ENCODE results near the gene RBSN. TPM values are rescaled to one million over a fixed set of nuclear protein-coding genes. Genes with fewer than 3 reads are reported as not detected.

The RBSN gene
- total RNA-seq, 8 experiments from 2014 or later, result 13.6 to 32.3 (median 26.4) TPM

- ATAC-seq (replicated peaks in 6 of 8), result no peak
- no peak overlapping the region for H3K4me3 ChIP-seq
- H3K4me1 ChIP-seq (replicated peaks in 1 of 2), result peaks cover 7% of the 10 kb centered on the region in 2 donors
- in situ Hi-C loops (cut with MboI; ENCODE audit: low pct_unique_long_range_greater_than_20kb in 2 of 9, low sequenced_read_pairs in 9 of 9, unreplicated experiment in 9 of 9), result no loop called here
- no peak overlapping the region for H3K27ac ChIP-seq
- 78 to 100% (median 93%) methylated on average over 1 to 5 of the region's 5 CpGs; no CpG with 5 or more reads in 1 of the 10 experiments for WGBS, 10 experiments
Observed at GRCh38 chr3:15094187-15094875, 4.6 kb downstream of the RBSN start.

DNA sequence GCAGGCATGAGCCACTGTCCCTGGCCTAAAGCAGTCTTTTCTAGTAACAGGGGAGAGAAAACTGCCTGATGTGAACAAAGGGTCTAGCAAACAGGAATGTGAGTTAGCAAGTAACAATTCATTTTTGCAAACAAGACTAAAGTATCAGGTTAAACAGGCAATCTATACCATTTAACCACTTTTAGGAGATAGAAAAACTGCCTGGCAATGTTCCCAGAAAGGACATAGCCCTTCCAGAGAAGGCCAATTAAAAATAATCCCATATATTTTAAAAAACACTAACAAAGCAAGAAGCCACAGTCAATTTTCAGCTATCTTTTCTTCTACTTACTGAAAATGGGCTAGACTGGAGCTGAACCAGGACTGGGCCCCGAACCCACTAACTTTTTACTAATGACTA is 6.3 kb downstream of the RBSN start:
- in situ Hi-C loops (cut with MboI; ENCODE audit: low pct_unique_long_range_greater_than_20kb in 2 of 9, low sequenced_read_pairs in 9 of 9, unreplicated experiment in 9 of 9), result no loop called here
- H3K27ac ChIP-seq, result no peak overlapping the region
- no peak overlapping the region for H3K4me3 ChIP-seq
- peak in 1 of 8 experiments; percentile 21 for ATAC-seq (replicated peaks in 6 of 8)
- H3K4me1 ChIP-seq (replicated peaks in 1 of 2), result peaks cover 3% of the 10 kb centered on the region in 2 donors
- 75 to 100% (median 88%) methylated on average over 1 of the region's 1 CpG; no CpG with 5 or more reads in 3 of the 10 experiments for WGBS, 10 experiments

GRCh38 chr3:15091575-15091974 is 7.4 kb downstream of the RBSN start:
- in situ Hi-C loops (cut with MboI; ENCODE audit: low pct_unique_long_range_greater_than_20kb in 2 of 9, low sequenced_read_pairs in 9 of 9, unreplicated experiment in 9 of 9), result no loop called here
- no peak for ATAC-seq (replicated peaks in 6 of 8)
- Histone ChIP-seq H3K27ac (no peak overlapping the region), H3K4me1 (replicated peaks in 1 of 2) (no peaks in the 10 kb centered on the region), H3K4me3 (no peak overlapping the region)
- 60 to 100% (median 81%) methylated on average over 1 to 4 of the region's 5 CpGs; no CpG with 5 or more reads in 1 of the 10 experiments for WGBS, 10 experiments

DNA sequence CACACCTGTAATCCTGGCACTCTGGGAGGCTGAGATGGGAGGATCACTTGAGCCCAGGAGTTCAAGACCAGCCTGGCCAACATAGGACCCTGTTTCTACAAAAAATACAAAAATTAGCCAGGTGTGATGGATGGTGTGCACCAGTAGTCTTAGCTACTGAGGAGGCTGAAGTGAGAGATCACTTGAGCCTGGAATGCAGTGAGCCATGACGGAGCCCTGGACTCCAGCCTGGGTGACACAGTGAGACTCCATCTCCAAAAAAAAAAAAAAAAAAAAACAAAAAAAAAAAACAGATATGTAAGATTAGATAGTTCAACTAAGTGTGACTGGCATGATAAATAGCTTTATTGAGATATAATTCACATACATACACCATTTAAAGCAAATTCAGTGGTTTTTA is 9.7 kb downstream of the RBSN start:
- H3K4me3 ChIP-seq, result no peak overlapping the region
- no peaks in the 10 kb centered on the region for H3K4me1 ChIP-seq (replicated peaks in 1 of 2)
- no peak overlapping the region for H3K27ac ChIP-seq
- no peak for ATAC-seq (replicated peaks in 6 of 8)
- in situ Hi-C loops (cut with MboI; ENCODE audit: low pct_unique_long_range_greater_than_20kb in 2 of 9, low sequenced_read_pairs in 9 of 9, unreplicated experiment in 9 of 9), result no loop called here
- WGBS, 10 experiments, result 90 to 100% (median 100%) methylated on average over 1 of the region's 1 CpG; no CpG with 5 or more reads in 6 of the 10 experiments

DNA sequence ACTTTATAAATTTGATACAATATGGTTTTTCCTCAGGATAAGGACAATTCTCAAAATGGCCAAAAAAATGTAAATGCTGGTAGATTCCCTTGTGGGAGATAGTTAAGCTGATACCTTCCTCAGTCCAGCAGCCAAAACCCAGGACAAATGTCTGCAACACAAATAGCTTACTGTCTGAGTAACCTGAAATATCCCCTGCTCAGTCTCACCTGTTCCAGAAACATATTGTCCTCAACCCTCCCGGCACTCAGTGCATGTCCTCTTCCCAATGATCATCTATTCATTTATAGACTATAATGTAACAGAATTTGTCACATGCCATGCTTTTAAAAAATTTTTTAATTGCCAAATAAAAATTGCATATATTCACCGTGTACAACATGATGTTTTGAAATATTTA is 12.2 kb downstream of the RBSN start:
- 78 to 100% (median 88%) methylated on average over 1 to 2 of the region's 2 CpGs; no CpG with 5 or more reads in 2 of the 10 experiments for WGBS, 10 experiments
- Histone ChIP-seq H3K4me3 (no peak overlapping the region), H3K27ac (no peak overlapping the region), H3K4me1 (replicated peaks in 1 of 2) (no peaks in the 10 kb centered on the region)
- no peak for ATAC-seq (replicated peaks in 6 of 8)
- in situ Hi-C loops (cut with MboI; ENCODE audit: low pct_unique_long_range_greater_than_20kb in 2 of 9, low sequenced_read_pairs in 9 of 9, unreplicated experiment in 9 of 9), result no loop called here

DNA sequence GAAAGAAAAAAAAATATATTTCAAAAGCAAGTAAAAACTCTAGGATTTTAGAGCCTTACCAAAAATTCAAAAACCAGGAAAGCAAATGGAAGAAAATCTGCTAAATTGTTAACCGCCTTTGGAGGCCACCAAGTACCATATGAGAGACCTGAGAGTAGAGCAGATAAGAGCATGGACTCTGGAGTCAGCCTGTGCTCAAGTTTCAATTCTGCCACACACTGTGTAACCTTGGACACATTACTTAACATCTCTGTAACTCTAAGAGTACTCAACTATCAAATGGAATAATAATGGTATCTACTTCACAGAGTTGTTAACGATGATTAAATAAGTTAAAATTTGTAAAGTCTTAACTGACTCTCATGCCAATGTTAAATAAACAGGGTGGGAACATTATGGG is 12.7 kb downstream of the RBSN start:
- ATAC-seq (replicated peaks in 6 of 8), result no peak
- in situ Hi-C loops (cut with MboI; ENCODE audit: low pct_unique_long_range_greater_than_20kb in 2 of 9, low sequenced_read_pairs in 9 of 9, unreplicated experiment in 9 of 9), result no loop called here
- WGBS, 10 experiments, result 64 to 100% (median 100%) methylated on average over 1 to 2 of the region's 2 CpGs; no CpG with 5 or more reads in 1 of the 10 experiments
- no peak overlapping the region for H3K27ac ChIP-seq
- H3K4me1 ChIP-seq (replicated peaks in 1 of 2), result no peaks in the 10 kb centered on the region
- no peak overlapping the region for H3K4me3 ChIP-seq

- ATAC-seq (replicated peaks in 6 of 8), result peak in 2 of 8 experiments; percentile 11 to 62
- in situ Hi-C loops (cut with MboI; ENCODE audit: low pct_unique_long_range_greater_than_20kb in 2 of 9, low sequenced_read_pairs in 9 of 9, unreplicated experiment in 9 of 9), result no loop called here
- no peak overlapping the region for H3K4me3 ChIP-seq
- H3K4me1 ChIP-seq (replicated peaks in 1 of 2), result no peaks in the 10 kb centered on the region
- 83 to 100% (median 93%) methylated on average over 1 of the region's 1 CpG; no CpG with 5 or more reads in 6 of the 10 experiments for WGBS, 10 experiments
- H3K27ac ChIP-seq, result no peak overlapping the region
Observed at GRCh38 chr3:15083252-15083651, 15.7 kb downstream of the RBSN start.

DNA sequence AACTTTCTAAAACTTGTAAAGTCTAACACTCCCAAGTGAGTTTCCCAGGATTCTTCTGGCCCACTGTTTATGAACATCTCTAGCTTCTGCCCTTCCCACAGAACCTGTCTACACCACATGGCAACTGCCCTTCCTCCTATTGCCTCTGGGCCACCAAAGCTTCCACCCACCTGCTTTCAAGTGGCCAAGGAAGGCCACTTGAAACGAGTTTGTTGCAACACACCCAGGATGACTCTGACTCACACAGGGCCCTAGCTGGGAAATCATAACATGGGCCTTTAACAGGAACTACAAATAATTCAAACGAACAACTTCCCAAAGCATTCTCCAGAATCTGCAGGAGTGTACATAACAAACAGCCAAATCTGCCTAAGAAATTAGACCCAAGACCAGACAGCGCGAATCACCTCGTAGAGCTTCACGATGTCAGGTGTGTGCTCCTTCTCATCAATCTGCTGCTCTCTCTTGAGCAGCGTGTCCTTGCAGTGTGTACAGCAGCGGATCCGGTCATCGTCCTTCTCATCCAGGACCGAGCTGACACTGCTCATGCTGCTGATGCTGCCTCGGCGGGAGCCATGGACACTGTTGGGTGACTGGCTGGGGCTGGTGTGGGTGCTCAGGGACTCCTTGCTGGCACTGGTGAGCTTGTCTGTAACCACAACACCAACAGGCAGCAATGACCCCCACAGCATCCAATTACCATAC is 16.8 kb downstream of the RBSN start:
- H3K4me3 ChIP-seq, result no peak overlapping the region
- in situ Hi-C loops (cut with MboI; ENCODE audit: low pct_unique_long_range_greater_than_20kb in 2 of 9, low sequenced_read_pairs in 9 of 9, unreplicated experiment in 9 of 9), result no loop called here
- no peak overlapping the region for H3K27ac ChIP-seq
- ATAC-seq (replicated peaks in 6 of 8), result peak in 2 of 8 experiments; percentile 75 to 88
- 20 to 98% (median 85%) methylated on average over 1 to 7 of the region's 13 CpGs; no CpG with 5 or more reads in 4 of the 10 experiments for WGBS, 10 experiments
- H3K4me1 ChIP-seq (replicated peaks in 1 of 2), result no peaks in the 10 kb centered on the region

- WGBS, 10 experiments, result 34 to 100% (median 83%) methylated on average over 1 to 3 of the region's 3 CpGs; no CpG with 5 or more reads in 1 of the 10 experiments
- Histone ChIP-seq H3K4me3 (no peak overlapping the region), H3K27ac (no peak overlapping the region), H3K4me1 (replicated peaks in 1 of 2) (no peaks in the 10 kb centered on the region)
- in situ Hi-C loops (cut with MboI; ENCODE audit: low pct_unique_long_range_greater_than_20kb in 2 of 9, low sequenced_read_pairs in 9 of 9, unreplicated experiment in 9 of 9), result no loop called here
- peak in 3 of 8 experiments; percentile 21 to 79 (median 45) for ATAC-seq (replicated peaks in 6 of 8)
Observed at GRCh38 chr3:15079091-15079490, 19.9 kb downstream of the RBSN start.

GRCh38 chr3:15074500-15074899 is 24.4 kb downstream of the RBSN start:
- peak in 4 of 8 experiments; percentile 24 to 60 (median 45) for ATAC-seq (replicated peaks in 6 of 8)
- no peak overlapping the region for H3K27ac ChIP-seq
- no peaks in the 10 kb centered on the region for H3K4me1 ChIP-seq (replicated peaks in 1 of 2)
- in situ Hi-C loops (cut with MboI; ENCODE audit: low pct_unique_long_range_greater_than_20kb in 2 of 9, low sequenced_read_pairs in 9 of 9, unreplicated experiment in 9 of 9), result no loop called here
- WGBS, 10 experiments, result 60 to 100% (median 97%) methylated on average over 2 to 6 of the region's 19 CpGs; no CpG with 5 or more reads in 6 of the 10 experiments
- no peak overlapping the region for H3K4me3 ChIP-seq

GRCh38 chr3:15071699-15072098 is 27.2 kb downstream of the RBSN start:
- ATAC-seq (replicated peaks in 6 of 8), result no peak
- 80 to 100% (median 98%) methylated on average over 1 to 2 of the region's 2 CpGs; no CpG with 5 or more reads in 4 of the 10 experiments for WGBS, 10 experiments
- no peak overlapping the region for H3K27ac ChIP-seq
- in situ Hi-C loops (cut with MboI; ENCODE audit: low pct_unique_long_range_greater_than_20kb in 2 of 9, low sequenced_read_pairs in 9 of 9, unreplicated experiment in 9 of 9), result no loop called here
- no peaks in the 10 kb centered on the region for H3K4me1 ChIP-seq (replicated peaks in 1 of 2)
- no peak overlapping the region for H3K4me3 ChIP-seq

DNA sequence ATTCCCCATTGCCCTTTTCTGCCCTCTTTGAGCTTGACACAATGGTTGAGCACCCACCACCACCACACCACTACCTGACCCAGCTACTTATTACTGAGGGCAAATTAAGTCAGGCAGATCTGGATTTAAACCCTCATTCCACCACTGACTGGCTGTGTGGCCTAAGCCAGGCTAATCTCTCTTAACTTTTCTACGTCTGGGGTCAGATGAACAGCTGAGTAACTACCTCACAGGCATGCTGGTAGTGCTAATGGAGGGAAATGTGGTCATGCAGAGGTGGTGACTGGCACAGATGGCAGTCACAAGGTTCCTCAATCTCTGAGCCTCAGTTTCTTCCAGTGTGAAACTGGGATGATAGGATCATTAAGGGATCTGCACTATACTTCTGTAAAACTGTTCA is 29.5 kb downstream of the RBSN start:
- no peak for ATAC-seq (replicated peaks in 6 of 8)
- 86 to 100% (median 100%) methylated on average over 1 of the region's 1 CpG; no CpG with 5 or more reads in 7 of the 10 experiments for WGBS, 10 experiments
- Histone ChIP-seq H3K4me3 (no peak overlapping the region), H3K4me1 (replicated peaks in 1 of 2) (no peaks in the 10 kb centered on the region), H3K27ac (no peak overlapping the region)
- in situ Hi-C loops (cut with MboI; ENCODE audit: low pct_unique_long_range_greater_than_20kb in 2 of 9, low sequenced_read_pairs in 9 of 9, unreplicated experiment in 9 of 9), result no loop called here

DNA sequence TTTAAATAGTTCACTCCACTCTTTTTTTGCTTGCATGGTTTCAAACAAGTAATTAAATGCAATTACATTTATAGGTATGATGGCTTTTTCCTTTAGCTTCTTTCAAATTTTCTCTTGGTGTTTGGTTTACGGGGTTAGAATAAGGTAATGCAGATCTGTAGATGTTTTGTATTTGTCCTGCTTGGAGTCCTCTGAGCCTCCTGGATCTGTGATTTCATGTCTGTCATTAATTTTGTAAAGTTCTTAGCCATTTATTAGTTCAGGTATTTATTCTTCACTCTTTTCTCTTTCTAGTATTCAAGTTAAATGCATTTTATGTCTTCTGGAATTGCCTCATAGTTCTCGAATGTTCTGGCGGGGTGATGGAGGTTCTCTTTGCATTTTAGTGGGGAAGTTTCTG is 32.5 kb downstream of the RBSN start:
- no peak for ATAC-seq (replicated peaks in 6 of 8)
- 42 to 100% (median 100%) methylated on average over 1 to 3 of the region's 3 CpGs; no CpG with 5 or more reads in 1 of the 10 experiments for WGBS, 10 experiments
- Histone ChIP-seq H3K4me1 (replicated peaks in 1 of 2) (peaks cover 9 to 10% of the 10 kb centered on the region in 2 donors), H3K27ac (no peak overlapping the region), H3K4me3 (no peak overlapping the region)
- in situ Hi-C loops (cut with MboI; ENCODE audit: low pct_unique_long_range_greater_than_20kb in 2 of 9, low sequenced_read_pairs in 9 of 9, unreplicated experiment in 9 of 9), result no loop called here
